ENCODE results near the gene GALNT14.

The GALNT14 gene

GRCh38 chr2:30975156-30975555 lies 163.1 kb downstream of the GALNT14 start:
- TF ChIP-seq RARB (CRISPR knock-in tag; IDR thresholded peaks at IDR 0.05) (no peak), GLIS3 (CRISPR knock-in tag; IDR thresholded peaks at IDR 0.05) (no peak), CREB5 (CRISPR knock-in tag; IDR thresholded peaks at IDR 0.05; ENCODE audit: low read depth) (no peak), CSRNP3 (CRISPR knock-in tag; IDR thresholded peaks at IDR 0.05) (no peak), ZNF70 (CRISPR knock-in tag; IDR thresholded peaks at IDR 0.05) (no peak), PATZ1 (CRISPR knock-in tag; IDR thresholded peaks at IDR 0.05; ENCODE audit: borderline replicate concordance) (no peak), POU6F1 (CRISPR knock-in tag; IDR thresholded peaks at IDR 0.05; ENCODE audit: borderline replicate concordance, low read depth) (no peak), BACH2 (CRISPR knock-in tag; IDR thresholded peaks at IDR 0.05; ENCODE audit: borderline replicate concordance) (no peak), TOX (CRISPR knock-in tag; IDR thresholded peaks at IDR 0.05; ENCODE audit: borderline replicate concordance) (no peak), OSR1 (CRISPR knock-in tag; IDR thresholded peaks at IDR 0.05) (no peak), PPARA (CRISPR knock-in tag; IDR thresholded peaks at IDR 0.05; ENCODE audit: borderline replicate concordance) (no peak), ISL1 (CRISPR knock-in tag; IDR thresholded peaks at IDR 0.05) (no peak), SNAI2 (CRISPR knock-in tag; IDR thresholded peaks at IDR 0.05) (no peak), ZFP30 (CRISPR knock-in tag; IDR thresholded peaks at IDR 0.05) (no peak), TCF4 (CRISPR knock-in tag; IDR thresholded peaks at IDR 0.05; ENCODE audit: borderline replicate concordance) (no peak), ZNF8 (CRISPR knock-in tag; IDR thresholded peaks at IDR 0.05) (no peak), ARNTL (CRISPR knock-in tag; IDR thresholded peaks at IDR 0.05; ENCODE audit: borderline replicate concordance, low read depth) (no peak), ZC3H10 (CRISPR knock-in tag; IDR thresholded peaks at IDR 0.05) (no peak), ZNF565 (CRISPR knock-in tag; conservative IDR thresholded peaks at IDR 0.05; ENCODE audit: low read depth) (no peak), TSHZ2 (CRISPR knock-in tag; IDR thresholded peaks at IDR 0.05) (no peak)
- no peak for ATAC-seq

GRCh38 chr2:30974554-30974953 lies 163.7 kb downstream of the GALNT14 start:
- TF ChIP-seq PATZ1 (CRISPR knock-in tag; IDR thresholded peaks at IDR 0.05; ENCODE audit: borderline replicate concordance) (no peak), ESRRG (CRISPR knock-in tag; IDR thresholded peaks at IDR 0.05) (no peak), CSDC2 (CRISPR knock-in tag; IDR thresholded peaks at IDR 0.05) (no peak), SNAI2 (CRISPR knock-in tag; IDR thresholded peaks at IDR 0.05) (no peak), ZFP30 (CRISPR knock-in tag; IDR thresholded peaks at IDR 0.05) (no peak)

More at GRCh38 chr2:30974554-30974953, 163.7 kb downstream of the GALNT14 start:
- ATAC-seq = no peak
